Forelimb muscle (tissue), 1 donor: ENCODE results near the gene FBXO38. TPM values are rescaled to one million over a fixed set of nuclear protein-coding genes. Genes with fewer than 3 reads are reported as not detected.

Experiments used
- DNase-seq: peaks from one replicate; pipeline ENCODE4 v3.0.0-alpha.2; 2013; ENCODE audit warnings: low read depth
- polyA plus RNA-seq: library from polyadenylated mRNA; unstranded; fragments of 120-200 nt; gene quantifications from one replicate; pipeline ENCODE4 v1.2.1, GENCODE V29; 2013; ENCODE audit not compliant: insufficient read length

FBXO38 gene
- polyA plus RNA-seq, 1 donor: 26.4 TPM

DNA sequence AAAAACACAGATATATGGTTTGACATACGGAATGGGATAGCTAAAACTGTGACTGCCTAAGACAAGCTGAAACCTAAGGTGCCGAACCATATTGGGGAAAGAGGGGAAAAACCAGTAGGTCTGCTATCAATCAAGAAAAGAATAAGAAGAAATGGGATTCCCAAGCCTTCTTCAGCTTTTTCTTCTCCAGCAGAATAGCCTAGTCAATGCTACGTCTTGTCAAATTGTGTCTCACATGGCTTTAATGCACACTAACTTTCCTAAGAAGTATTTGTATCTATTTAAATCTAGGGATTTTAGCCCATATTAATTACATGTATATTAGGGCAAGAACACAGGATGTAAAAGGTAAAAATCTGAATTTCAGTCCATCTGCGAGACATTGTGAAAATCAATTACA is 797 bp upstream of the FBXO38 start:
- no peak for DNase-seq

DNA sequence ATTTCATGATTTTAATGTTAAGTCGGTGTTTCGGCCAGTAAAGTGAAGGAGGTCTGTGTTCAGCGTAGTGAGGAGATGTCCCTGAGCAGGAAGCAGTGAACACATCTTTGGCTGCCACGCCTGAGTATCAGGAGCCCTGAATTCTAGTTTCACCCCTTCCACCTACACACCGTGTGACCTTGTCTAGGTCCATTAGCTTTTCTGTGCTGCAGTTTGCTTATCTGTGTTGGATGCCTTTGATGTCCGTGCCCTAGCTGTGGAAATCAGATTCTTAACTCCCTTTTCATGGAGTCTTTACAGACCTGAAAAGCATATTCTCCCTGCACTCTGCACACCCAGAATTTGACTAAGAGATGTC is 601 bp downstream of the FBXO38 start:
- no peak for DNase-seq

DNA sequence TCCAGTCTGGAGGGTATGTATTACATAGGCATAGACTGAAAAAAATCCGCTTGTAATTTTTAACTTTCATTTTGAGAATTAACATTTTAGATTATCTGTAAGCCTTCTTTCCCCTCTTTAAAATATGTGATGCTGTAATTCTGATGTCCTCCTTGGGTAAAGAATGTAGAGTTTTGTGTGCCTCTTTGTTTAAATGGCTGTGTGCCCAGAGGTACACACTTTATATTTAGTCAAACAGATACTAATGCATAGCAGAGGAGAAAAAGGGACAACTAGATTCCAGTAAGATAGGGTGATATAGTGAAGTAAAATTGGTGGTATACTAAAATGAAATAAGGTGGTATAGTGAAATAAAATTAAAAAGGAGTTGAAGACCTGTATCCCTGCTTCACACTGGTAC is 1.3 kb downstream of the FBXO38 start:
- no peak for DNase-seq

DNA sequence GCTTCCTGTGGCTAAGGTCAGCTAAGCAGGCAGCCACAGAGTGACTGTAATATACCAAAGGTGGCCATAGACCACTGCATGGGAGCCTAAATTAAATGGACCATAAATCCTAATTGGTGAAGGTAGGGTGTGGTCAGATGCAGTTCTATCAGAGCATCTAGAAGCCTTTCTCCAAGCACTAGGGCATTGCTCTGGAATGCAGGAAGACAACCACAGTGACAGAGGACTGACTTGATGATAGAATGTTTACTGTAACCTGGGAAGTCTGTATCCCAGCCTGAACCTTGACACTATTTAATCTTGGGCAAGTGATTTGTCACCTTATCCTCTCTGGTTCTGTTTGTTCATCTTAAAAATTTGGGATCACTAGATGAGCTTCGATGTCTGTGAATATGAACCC is 2.3 kb downstream of the FBXO38 start:
- no peak for DNase-seq

DNA sequence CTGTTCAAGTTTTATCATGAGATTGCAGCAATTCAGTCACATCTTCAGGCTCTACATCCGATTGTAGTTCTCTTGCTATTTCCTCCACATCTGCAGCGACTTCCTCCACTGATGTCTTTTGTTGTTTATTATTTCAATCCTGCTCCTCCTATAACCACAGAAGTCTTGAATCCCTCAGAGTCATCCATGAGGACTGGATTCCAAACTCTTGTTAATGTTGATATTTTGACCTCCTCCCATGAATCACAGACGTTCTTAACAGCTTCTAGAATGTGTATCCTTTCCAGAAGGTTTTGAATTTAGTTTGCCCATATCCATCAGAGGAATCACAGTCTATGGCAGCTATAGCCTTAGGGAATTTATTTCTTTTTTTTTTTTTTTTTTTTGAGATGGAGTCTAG is 3.6 kb downstream of the FBXO38 start:
- no peak for DNase-seq

DNA sequence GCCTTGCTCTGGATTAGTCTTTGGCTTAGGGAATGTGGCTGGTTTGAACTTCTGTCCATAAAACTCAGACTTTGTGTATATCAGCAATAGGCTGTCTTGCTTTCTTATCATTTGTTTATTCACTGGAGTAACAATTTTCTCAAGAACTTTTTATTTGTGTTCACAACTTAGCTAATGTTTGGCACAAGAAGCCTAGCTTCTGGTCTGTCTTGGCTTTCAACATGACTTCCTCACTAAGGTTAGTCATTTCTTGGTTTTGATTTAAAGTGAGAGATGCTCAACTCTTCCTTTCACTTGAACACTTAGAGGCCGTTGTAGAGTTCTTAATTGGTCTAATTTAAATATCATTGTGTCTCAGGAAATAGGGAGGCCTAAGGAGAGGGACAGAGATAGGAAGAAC is 4.9 kb downstream of the FBXO38 start:
- DNase-seq: no peak

DNA sequence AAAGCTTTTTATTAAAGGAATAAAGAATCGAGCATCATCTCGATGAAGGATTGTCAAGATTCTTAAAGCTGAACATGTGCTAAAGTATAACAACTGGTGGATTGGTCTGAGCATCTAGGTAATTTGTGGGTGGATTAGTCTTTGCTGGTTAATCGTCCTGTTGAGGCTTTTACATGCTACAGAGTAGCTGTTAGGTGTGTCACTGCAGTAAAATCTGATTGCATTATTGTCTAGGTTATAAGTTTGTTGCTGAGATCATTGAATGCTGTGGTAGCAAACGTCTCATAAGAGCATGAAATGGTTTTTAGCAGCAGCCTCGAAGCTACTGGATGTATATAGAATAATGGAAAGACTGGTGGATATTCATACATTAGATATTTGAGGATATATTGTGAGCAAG is 7.2 kb downstream of the FBXO38 start:
- DNase-seq: no peak

DNA sequence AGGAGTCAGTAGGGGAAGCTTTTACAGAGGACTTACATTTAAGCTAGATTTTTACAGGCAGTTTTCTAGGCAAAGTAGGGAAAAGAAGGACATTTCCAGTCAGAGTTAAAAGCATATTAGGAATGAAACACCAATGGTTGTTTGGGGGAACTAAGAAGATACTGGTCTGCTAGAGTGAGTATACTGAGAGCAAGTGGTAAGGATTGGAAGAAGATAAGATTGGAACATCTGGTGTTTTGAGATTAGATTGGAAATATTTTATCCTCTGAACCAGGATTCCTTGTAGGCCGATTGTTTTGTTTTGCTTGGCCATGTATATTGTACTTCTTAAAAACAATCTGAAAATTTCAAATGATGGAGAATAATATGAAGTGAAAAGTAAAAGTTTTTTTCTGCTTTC is 7.7 kb downstream of the FBXO38 start:
- DNase-seq: no peak

DNA sequence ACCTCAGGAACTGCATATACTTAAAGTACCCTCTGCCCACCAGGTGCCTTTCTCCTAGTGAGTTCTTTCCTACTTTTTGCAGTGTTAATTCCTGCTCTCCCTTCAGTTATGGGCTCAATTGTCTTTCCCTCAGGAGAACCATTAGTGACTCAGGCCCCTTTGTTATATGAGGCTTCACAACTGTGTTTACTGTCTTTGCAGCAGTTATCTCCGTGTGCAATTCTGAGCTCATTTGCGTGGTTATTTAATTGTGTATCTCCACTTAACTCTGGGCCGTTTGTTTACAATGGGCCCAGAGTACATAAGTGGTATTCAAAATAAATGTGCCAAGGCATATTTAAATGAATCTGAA is 9.6 kb downstream of the FBXO38 start:
- no peak for DNase-seq

DNA sequence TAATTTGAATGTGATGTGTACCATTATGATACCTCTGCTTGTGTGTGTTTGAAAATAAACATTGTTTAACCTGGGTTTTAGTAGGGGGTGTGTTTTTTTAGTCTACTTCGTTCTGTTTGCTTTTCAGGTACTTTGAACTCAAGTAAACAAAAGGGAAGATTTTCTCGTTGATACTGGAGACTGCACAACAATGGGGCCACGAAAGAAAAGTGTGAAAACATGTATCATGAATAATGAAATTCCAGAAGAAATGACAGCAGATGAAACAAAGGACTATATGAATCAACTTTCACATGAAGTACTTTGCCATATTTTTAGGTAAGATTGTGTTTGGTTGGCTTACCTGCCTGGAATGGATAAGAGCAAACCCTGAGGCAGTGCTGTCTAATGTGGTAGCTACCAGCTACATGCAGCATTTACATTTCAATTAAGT is 10.8 kb downstream of the FBXO38 start:
- no peak for DNase-seq

DNA sequence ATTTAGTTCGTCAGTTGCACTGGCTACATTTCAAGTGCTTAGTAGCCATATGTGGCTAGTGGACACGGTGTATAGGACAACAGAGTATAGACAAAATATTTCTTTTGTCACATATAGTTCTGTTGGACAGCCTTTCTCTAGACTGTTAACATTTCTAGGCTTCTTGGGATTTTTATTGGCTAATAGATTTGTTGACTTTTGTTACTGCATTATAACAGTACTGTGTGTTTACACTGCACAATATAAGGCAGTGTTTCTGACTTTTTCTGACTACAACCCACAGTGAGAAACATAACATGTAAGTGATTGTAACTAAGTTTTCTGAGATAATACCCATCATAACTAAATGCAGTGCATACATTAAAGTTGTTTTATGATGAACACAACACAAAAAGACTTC is 11.3 kb downstream of the FBXO38 start:
- no peak for DNase-seq

DNA sequence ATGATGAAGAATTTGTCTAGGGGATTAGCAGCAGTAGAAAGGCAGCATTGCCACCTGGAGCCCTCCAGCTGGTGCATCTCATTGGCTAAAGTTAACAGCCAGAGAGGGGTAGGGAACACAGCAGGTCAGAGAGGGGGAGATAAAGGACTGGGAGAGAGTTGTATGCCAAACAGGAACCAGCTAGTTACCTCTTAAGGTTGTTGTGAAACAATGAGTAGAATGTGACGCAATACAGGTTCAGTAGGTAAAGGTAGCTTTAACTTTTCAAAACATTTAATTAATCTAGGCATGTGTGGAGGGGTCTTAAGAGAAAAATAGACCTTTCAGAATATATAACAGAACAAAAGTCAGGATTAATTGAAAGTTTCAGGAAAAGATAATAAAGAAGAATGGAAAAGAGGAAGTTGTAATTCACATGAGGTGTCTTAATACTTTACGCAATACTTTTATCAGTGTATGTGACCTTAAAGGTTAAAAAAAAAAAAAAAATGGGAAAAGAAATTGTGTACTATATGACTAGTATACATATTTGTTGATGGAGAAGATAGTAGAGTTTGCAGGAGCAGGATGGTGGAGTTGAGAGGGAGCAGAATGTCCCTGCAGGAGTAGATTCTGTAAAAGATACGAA is 14.3 kb downstream of the FBXO38 start:
- no peak for DNase-seq

DNA sequence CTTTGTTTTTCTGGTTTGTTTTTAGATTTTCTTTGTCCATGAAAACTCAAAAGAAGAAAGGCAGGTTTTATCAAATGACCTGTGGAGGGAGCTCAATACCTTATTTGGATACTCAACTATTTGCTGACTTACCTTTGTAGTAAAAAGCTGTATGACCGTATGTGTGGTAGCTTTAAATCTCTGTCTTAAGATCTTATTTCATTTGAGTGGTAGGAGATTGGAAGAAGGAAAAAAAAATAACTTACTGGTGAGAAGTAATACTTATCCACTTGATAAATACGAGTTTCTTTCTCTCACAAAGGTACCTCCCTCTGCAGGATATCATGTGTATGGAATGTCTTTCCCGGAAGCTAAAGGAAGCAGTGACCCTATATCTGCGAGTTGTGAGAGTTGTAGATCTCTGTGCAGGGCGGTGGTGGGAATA is 15.0 kb downstream of the FBXO38 start:
- no peak for DNase-seq

DNA sequence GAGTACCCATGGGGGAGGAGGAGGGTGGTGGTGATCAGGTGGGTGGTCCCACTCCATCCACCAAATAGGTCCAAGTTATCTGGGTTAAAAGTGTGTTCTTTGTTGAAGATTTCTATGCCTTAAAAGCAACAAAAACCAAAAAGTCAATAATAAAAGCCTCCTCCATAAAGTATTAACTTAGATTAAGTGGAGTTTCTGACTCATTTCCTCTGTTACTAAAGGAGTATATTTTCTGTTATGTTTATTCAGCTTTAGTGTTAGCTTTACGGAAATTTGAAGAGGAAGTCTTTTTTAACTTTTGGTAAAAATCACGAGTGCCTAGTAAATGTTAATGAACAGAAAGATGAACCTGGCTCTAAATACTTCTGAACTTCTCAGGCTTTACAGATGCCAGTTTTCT is 17.8 kb downstream of the FBXO38 start:
- no peak for DNase-seq

DNA sequence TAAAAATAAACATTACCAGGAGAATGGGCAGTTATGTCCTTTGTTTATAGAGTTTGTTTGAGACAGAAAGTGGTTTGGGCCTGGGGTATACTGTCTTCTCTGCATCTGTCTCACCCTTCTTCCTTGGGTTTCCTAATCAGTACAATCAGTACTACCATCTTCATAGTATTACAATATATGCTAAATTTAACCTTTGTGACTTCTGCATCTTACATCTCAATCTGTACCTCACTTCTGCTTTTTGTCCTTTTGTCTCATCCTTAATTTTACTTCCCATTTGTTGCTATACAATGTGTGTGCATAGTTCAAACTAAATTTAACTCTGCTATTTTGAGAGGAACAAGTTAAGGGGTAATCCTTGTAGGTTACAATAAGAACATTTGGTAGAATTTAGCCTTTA is 19.6 kb downstream of the FBXO38 start:
- no peak for DNase-seq

DNA sequence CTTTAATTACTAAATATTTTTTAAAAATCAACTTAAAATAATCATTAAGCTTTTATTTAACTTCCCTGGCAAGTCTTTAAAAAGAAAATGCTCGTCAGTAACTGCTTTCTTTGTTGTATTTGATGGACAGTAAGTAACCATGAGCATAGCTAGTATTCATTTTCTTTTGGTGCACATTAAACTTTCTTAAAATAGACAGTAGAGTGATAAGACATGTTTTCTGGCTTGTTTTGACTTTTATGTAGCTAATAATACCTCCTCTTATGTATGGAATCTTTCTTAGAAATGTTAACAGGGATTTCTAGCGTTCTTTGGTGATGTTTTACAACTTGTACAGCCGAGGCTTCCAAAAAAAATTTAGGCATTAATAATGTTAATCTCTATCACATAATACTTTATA is 22.6 kb downstream of the FBXO38 start:
- DNase-seq: no peak

DNA sequence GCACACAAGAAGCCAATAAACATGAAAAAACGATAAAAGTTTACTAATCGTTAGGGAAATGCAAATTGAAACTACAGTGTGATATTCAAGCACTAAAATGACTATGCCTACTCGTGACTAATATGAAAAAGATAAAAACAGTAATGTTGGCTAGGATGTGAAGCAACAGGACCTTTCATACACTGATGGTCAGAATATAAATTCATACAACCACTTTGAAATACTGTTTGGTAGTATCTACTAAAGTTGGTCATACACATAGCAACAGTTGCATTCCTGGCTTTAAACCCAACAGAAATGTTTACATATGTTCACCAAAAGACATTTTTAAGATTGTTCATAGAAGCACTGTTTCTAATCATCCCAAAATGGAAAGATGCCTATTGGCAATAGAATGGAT is 24.3 kb downstream of the FBXO38 start:
- DNase-seq: no peak

DNA sequence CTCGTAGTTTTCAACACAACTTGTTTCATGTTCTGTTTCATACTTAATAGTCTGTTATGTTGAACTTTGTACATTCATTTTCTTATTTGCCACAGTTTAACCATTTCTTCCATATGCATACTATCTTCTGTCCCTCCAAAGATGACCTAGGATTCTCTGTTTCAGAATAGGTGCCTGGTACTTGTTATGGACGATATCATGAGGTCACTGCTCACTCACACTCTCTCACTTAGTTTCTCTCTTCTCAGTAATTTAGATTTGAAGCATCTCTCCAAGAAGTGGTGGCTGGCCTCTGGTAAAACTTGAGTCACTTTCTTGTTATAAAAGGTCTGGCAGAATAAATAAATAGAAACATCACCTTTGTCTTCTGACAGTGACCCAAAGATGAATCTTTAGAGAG is 28.4 kb downstream of the FBXO38 start:
- no peak for DNase-seq

DNA sequence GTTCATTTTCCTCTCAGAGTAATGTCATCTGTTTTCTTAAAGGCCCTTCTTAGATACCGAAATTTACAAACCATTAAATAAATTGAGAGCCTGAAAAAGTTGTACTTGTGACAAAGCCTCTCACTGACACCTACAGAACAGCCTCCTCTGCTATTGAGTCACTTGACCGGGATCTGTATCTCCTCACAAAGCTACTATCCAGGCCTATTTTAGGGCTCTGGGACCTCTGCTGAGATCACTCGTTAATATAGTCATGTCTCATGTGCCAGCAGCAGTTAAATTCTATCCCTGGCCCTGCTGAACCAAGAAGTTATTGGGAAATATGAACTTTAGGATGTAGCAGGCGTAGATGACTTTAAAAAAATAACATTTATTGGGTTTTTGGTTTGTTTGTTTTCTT is 31.1 kb downstream of the FBXO38 start:
- no peak for DNase-seq

DNA sequence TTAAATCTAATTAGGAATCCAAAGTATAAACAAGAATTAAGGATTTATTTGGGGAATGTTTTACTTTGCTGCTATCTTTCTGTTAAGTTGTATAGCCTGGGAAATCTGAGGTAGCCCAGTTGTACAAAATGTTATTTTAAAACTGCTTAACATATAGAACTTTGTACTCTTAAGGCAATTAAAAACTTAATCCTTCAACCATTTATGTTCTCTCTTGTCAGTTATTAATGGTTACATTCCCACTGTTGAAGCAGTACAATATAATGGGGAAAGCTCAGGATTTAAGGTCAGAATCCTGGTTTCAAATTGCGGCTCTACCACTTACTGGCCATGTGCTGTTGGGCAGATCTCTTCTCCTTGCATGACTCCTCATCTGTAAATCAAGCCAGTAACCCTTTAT is 32.7 kb downstream of the FBXO38 start:
- no peak for DNase-seq

DNA sequence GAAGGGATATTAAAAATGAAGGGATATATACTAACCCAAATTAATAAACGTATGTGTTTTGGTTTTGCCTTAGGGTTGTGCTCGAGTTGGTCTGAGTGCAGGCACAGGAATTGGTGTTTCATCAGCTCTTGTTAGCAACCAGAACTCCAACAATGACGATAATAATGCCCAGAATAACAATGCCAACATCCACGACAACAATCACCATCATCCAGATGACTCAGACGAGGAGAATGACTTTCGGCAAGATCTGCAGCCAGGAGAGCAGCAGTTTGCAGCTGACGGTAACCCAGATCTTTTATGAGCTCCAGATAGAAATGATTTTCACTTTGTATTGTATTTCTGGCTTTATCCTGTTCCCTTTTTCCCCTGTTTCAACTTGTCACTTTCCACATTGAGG is 33.2 kb downstream of the FBXO38 start:
- DNase-seq: no peak

DNA sequence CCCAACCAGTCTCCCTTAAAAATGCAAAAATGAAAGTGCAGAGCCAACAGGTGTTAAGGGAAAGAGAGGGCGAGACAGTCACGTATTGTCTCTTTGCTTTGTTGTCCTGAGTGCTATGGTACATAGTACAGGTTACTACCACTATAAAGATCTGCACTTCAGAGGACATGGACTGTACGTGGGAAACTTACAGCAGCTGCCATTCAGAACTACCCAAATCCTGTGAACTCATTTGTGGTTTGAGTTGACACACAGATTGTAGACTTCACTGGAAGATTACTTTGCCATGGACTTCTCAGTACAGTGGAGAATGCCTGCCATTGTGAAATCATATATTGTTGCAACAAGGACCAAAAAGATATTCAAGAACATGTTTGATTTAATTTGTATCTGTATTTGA is 34.8 kb downstream of the FBXO38 start:
- no peak for DNase-seq

DNA sequence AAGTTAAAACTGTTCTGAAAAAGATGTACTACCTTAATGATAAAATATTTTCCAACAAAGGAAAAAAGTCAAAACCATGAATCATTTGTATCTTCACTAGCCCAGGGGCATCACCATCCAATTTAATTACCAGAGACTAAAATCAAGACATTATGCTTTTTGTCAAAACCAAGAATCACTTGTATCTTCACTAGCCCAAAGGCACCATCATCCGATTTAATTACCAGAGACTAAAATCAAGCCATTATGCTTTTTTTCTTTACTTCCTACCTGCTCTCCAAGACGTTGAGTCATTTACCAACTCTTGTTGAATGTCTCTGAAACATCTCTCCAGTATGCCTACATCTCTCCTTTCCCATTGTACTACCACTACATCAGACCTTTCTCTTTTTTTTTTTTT is 37.9 kb downstream of the FBXO38 start:
- DNase-seq: no peak

DNA sequence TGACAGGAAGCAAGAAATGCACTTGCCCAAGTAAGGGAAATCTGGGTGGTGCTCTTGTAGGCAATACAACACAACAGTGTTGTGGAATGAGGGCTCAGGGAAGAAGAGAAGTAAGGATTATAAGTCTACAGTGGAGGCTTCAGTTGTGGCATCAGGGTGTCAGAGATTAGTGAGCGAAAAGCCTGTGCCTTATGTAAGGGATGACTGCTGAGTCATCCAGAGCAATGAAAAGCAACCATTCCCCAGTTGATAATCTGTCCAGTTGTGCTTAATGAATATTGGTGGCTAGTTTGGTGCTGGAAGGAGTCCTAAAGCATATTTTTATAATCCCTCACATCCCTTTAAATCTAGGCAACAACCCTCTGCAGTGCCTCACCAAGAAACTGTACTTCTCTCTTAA is 42.0 kb downstream of the FBXO38 start:
- DNase-seq: no peak

DNA sequence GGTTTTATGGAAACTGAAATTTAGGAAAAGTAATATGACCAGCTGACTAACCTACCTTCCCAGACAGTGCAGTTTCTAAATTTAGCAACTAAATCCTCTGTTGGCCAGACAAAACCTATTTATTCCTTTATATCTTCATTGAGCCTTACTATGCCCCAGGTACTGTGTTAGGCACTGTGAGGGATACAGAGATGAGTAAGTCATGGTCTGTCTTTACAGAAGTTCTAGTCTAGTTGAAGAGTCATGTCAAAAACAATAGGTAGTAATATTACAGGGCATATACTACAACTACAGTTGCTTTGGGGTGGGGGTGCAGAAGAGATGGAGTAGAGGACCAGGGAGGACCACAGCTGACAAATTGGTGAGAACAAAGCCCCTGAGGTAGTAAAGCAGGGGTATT is 42.8 kb downstream of the FBXO38 start:
- DNase-seq: no peak
